ENCODE results near the gene LMO1. TPM values are rescaled to one million over a fixed set of nuclear protein-coding genes. Genes with fewer than 3 reads are reported as not detected.

LMO1 gene
- total and polyA plus RNA-seq, 4 donors, result not detected

GRCh38 chr11:8288824-8289491 is 25.3 kb upstream of the LMO1 start:
- no peak for TF ChIP-seq JUND (IDR thresholded peaks at IDR 0.05)
- no peak for TF ChIP-seq ATF3 (IDR thresholded peaks at IDR 0.05)
- no peak for TF ChIP-seq RXRA (IDR thresholded peaks at IDR 0.05)
- no peak for TF ChIP-seq HNF4G (IDR thresholded peaks at IDR 0.05)
- TF ChIP-seq, protein P1, sequence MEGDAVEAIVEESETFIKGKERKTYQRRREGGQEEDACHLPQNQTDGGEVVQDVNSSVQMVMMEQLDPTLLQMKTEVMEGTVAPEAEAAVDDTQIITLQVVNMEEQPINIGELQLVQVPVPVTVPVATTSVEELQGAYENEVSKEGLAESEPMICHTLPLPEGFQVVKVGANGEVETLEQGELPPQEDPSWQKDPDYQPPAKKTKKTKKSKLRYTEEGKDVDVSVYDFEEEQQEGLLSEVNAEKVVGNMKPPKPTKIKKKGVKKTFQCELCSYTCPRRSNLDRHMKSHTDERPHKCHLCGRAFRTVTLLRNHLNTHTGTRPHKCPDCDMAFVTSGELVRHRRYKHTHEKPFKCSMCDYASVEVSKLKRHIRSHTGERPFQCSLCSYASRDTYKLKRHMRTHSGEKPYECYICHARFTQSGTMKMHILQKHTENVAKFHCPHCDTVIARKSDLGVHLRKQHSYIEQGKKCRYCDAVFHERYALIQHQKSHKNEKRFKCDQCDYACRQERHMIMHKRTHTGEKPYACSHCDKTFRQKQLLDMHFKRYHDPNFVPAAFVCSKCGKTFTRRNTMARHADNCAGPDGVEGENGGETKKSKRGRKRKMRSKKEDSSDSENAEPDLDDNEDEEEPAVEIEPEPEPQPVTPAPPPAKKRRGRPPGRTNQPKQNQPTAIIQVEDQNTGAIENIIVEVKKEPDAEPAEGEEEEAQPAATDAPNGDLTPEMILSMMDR (IDR thresholded peaks at IDR 0.05; ENCODE audit: low read depth, low read length, missing input control), result no peak
- TF ChIP-seq FOXA1 (IDR thresholded peaks at IDR 0.05), result no peak
- TF ChIP-seq TAF1 (conservative IDR thresholded peaks at IDR 0.05), result no peak
- TF ChIP-seq YY1 (IDR thresholded peaks at IDR 0.05), result no peak
- TF ChIP-seq FOXA2 (IDR thresholded peaks at IDR 0.05), result no peak
- no peaks in the 10 kb centered on the region for H3K36me3 ChIP-seq (ENCODE audit: control insufficient read depth in 4 of 4, insufficient read depth in 3 of 4, low read depth in 1 of 4, low read length in 3 of 4)
- DNase-seq (ENCODE audit: low spot score), result no peak
- H3K9ac ChIP-seq (ENCODE audit: low read depth in 1 of 2, low read length in 2 of 2), result no peak overlapping the region
- H3K27me3 ChIP-seq (ENCODE audit: control insufficient read depth in 4 of 4, insufficient read depth in 4 of 4, low read length in 3 of 4), result peaks cover 0 to 2% (median 0%) of the 10 kb centered on the region in 4 donors
- 89% methylated on average over 13 of the region's 13 CpGs for WGBS
- H3K27ac ChIP-seq (ENCODE audit: low read depth in 1 of 2, low read length in 2 of 2), result no peak overlapping the region
- H3K4me1 ChIP-seq (ENCODE audit: control insufficient read depth in 4 of 4, insufficient read depth in 4 of 4, low read length in 3 of 4), result no peaks in the 10 kb centered on the region
- H3K4me3 ChIP-seq (ENCODE audit: low read depth in 1 of 3, low read length in 3 of 3), result no peak overlapping the region
- H3K9me3 ChIP-seq (ENCODE audit: control insufficient read depth in 4 of 4, low read length in 3 of 4), result no peaks in the 10 kb centered on the region

- DNase-seq (ENCODE audit: low spot score), result no peak
- Histone ChIP-seq H3K27me3 (ENCODE audit: control insufficient read depth in 4 of 4, insufficient read depth in 4 of 4, low read length in 3 of 4) (peaks cover 0 to 2% (median 0%) of the 10 kb centered on the region in 4 donors), H3K4me1 (ENCODE audit: control insufficient read depth in 4 of 4, insufficient read depth in 4 of 4, low read length in 3 of 4) (no peaks in the 10 kb centered on the region), H3K4me3 (ENCODE audit: low read depth in 1 of 3, low read length in 3 of 3) (no peak overlapping the region), H3K27ac (ENCODE audit: low read depth in 1 of 2, low read length in 2 of 2) (no peak overlapping the region), H3K9me3 (ENCODE audit: control insufficient read depth in 4 of 4, low read length in 3 of 4) (no peaks in the 10 kb centered on the region), H3K9ac (ENCODE audit: low read depth in 1 of 2, low read length in 2 of 2) (no peak overlapping the region), H3K36me3 (ENCODE audit: control insufficient read depth in 4 of 4, insufficient read depth in 3 of 4, low read depth in 1 of 4, low read length in 3 of 4) (no peaks in the 10 kb centered on the region)
- 62% methylated on average over 3 of the region's 3 CpGs for WGBS
- TF ChIP-seq FOXA1 (IDR thresholded peaks at IDR 0.05), result no peak
- no peak for TF ChIP-seq TAF1 (conservative IDR thresholded peaks at IDR 0.05)
- no peak for TF ChIP-seq EGR1 (IDR thresholded peaks at IDR 0.05; ENCODE audit: low read depth in 2 of 2)
- TF ChIP-seq ATF3 (IDR thresholded peaks at IDR 0.05), result no peak
- no peak for TF ChIP-seq YY1 (IDR thresholded peaks at IDR 0.05)
- TF ChIP-seq, protein P1 (IDR thresholded peaks at IDR 0.05; ENCODE audit: low read depth, low read length, missing input control), result no peak
- no peak for TF ChIP-seq SP1 (IDR thresholded peaks at IDR 0.05)
- TF ChIP-seq RAD21 (IDR thresholded peaks at IDR 0.05), result no peak
- no peak for TF ChIP-seq JUND (IDR thresholded peaks at IDR 0.05)
- no peak for TF ChIP-seq ZBTB33 (IDR thresholded peaks at IDR 0.05)
- no peak for TF ChIP-seq RXRA (IDR thresholded peaks at IDR 0.05)
- no peak for TF ChIP-seq HNF4A (conservative IDR thresholded peaks at IDR 0.05)
- TF ChIP-seq GABPA (IDR thresholded peaks at IDR 0.05 in 1 of 2, conservative IDR thresholded peaks at IDR 0.05 in 1 of 2), result no peak
- no peak for TF ChIP-seq NR2F2 (IDR thresholded peaks at IDR 0.05)
Observed at GRCh38 chr11:8288166-8288772, 24.6 kb upstream of the LMO1 start.
